Measurements from ENCODE around the gene SLC35B2. TPM values are rescaled to one million over a fixed set of nuclear protein-coding genes. Genes with fewer than 3 reads are reported as not detected.

Gene SLC35B2
- total RNA-seq, 1 donor from 2014 or later = 33.9 TPM

DNA sequence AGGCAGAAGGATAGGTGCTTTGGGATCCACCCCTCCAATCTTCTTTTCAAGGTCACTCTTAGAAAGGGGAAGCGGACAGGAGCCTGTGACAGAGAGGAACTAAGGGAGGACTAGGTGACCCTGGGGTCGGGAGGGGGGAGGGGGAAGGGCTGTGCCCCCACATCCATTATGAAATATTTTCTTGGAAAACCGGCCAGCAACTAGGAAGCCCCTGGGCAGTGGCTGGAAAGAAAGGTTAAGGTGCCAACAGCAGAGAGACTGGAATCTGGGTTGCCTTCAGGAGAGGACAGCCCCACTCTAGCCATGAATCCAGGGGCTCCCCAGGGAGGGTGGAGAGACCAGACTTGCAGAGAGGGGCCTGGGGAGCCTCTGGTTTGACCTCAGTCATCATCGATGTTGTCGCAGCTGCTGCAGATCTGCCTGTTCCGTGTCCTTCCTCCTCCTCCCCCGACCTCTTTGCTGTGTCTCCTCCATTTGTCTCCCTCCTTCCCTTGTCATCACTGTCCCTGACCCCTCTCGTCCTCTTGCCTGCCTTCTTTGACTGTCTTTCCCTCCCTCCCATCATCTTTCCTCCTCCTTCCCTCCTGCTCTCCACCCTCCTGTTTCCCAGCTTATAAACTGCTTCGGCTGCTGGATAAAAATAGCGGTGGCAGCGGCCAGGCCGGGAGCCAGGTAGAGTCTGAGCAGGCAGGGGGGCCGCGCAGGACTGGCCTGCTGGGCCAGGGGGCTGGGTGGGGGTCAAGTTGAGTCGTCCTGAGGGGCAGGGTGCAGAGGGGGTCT lies 30.8 kb downstream of the SLC35B2 start:
- no peak overlapping the region for H3K27ac ChIP-seq
- peaks cover 27% of the 10 kb centered on the region for H3F3A ChIP-seq (ENCODE audit: low read depth)
- DNase-seq (ENCODE audit: low spot score) = no peak
- Mint-ChIP-seq H3K27me3 (ENCODE audit: insufficient read depth, low read depth) (peaks cover 2% of the 10 kb centered on the region), H3K4me3 (peak overlapping the region; percentile 33), H3K4me1 (peaks cover 46% of the 10 kb centered on the region), H3K9me3 (no peaks in the 10 kb centered on the region), H3K36me3 (peaks cover 7% of the 10 kb centered on the region), H3K27ac (no peak overlapping the region)
- H3K79me2 ChIP-seq (ENCODE audit: low read depth) = peaks cover 31% of the 10 kb centered on the region
- no peaks in the 10 kb centered on the region for H3K27me3 ChIP-seq
- no peak overlapping the region for H3K9ac ChIP-seq
- peaks cover 41% of the 10 kb centered on the region for H4K20me1 ChIP-seq (ENCODE audit: low read depth)
- no peaks in the 10 kb centered on the region for H3K36me3 ChIP-seq
- H3K9me3 ChIP-seq (ENCODE audit: low read depth) = no peaks in the 10 kb centered on the region
- peaks cover 49% of the 10 kb centered on the region for H3K4me1 ChIP-seq
- peak overlapping the region; percentile 61 for H3K4me2 ChIP-seq
- H2AFZ ChIP-seq (replicated peaks) = no peak overlapping the region
- H3K4me3 ChIP-seq = no peak overlapping the region
- TF ChIP-seq EZH2phosphoT487 (IDR thresholded peaks at IDR 0.05) = no peak
- TF ChIP-seq EZH2 (IDR thresholded peaks at IDR 0.05) = no peak
- TF ChIP-seq, protein P1, sequence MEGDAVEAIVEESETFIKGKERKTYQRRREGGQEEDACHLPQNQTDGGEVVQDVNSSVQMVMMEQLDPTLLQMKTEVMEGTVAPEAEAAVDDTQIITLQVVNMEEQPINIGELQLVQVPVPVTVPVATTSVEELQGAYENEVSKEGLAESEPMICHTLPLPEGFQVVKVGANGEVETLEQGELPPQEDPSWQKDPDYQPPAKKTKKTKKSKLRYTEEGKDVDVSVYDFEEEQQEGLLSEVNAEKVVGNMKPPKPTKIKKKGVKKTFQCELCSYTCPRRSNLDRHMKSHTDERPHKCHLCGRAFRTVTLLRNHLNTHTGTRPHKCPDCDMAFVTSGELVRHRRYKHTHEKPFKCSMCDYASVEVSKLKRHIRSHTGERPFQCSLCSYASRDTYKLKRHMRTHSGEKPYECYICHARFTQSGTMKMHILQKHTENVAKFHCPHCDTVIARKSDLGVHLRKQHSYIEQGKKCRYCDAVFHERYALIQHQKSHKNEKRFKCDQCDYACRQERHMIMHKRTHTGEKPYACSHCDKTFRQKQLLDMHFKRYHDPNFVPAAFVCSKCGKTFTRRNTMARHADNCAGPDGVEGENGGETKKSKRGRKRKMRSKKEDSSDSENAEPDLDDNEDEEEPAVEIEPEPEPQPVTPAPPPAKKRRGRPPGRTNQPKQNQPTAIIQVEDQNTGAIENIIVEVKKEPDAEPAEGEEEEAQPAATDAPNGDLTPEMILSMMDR (IDR thresholded peaks at IDR 0.05) = no peak

DNA sequence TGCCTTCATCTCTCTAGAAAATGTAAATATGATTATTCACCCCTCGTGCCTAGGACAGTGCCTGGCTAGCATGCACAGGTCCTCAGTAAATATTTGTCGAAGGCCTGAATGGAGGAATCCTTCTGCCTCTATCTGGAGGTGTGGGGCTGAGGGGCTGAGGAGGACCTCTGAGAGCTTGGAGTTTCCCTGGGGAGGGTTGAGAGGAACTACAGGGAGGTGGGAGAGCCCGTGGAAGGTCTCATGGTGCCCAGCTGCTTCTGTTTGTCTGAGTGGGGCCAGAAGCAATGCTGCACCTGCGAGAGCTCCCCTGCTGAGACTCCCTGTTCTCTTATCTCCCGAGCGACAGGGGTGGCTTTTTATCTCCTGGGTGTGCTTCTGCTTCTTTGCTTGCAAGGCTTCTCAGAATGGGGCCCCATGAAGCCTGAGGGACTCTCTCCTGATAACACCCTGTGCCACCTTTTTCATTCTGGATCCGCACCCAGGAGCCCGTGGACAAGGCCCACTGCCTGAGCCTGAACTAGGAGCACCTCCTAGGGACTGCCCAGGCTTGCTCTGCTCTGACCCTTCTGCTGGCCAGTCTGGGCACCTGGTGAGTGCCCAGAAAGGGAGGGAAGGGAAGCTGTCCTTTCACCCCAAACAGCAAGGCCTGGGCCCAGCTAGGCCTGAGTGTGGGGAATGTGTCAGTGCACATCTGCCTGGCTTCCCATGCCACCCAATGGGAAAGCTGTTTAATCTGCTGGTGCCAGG lies 31.6 kb downstream of the SLC35B2 start:
- Histone ChIP-seq H3K9me3 (ENCODE audit: low read depth) (no peaks in the 10 kb centered on the region), H2AFZ (replicated peaks) (no peak overlapping the region), H3K27me3 (no peaks in the 10 kb centered on the region), H3K27ac (no peak overlapping the region), H3K79me2 (ENCODE audit: low read depth) (peaks cover 31% of the 10 kb centered on the region), H3K36me3 (no peaks in the 10 kb centered on the region), H3K4me2 (peak overlapping the region; percentile 61), H4K20me1 (ENCODE audit: low read depth) (peaks cover 41% of the 10 kb centered on the region), H3K4me3 (no peak overlapping the region), H3F3A (ENCODE audit: low read depth) (peaks cover 35% of the 10 kb centered on the region), H3K4me1 (peaks cover 49% of the 10 kb centered on the region), H3K9ac (no peak overlapping the region)
- no peak overlapping the region for H3K27ac Mint-ChIP-seq
- TF ChIP-seq EZH2phosphoT487 (IDR thresholded peaks at IDR 0.05) (no peak), EZH2 (IDR thresholded peaks at IDR 0.05) (no peak)
- TF ChIP-seq, protein P1 (IDR thresholded peaks at IDR 0.05) = no peak
- peak overlapping the region; percentile 73 for H3K4me3 Mint-ChIP-seq
- peaks cover 51% of the 10 kb centered on the region for H3K4me1 Mint-ChIP-seq
- DNase-seq (ENCODE audit: low spot score) = no peak
- H3K9me3 Mint-ChIP-seq = no peaks in the 10 kb centered on the region
- H3K36me3 Mint-ChIP-seq = peaks cover 4% of the 10 kb centered on the region
- no peaks in the 10 kb centered on the region for H3K27me3 Mint-ChIP-seq (ENCODE audit: insufficient read depth, low read depth)

DNA sequence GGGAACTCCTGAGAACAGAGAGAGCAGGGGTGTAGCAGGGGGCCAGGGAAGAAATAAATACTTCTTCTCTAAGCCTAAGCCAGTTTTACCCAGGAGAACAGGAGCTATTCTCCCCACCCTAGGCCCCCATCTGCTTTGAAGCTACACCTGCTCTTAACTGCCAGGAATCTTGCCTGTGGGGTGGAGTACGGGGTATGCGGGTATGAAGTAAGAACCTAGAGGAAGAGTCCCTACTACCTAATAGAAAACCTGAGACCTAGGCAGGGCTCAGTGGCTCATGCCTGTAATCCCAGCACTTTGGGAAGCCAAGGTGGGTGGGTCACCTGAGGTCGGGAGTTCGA lies 32.4 kb downstream of the SLC35B2 start:
- H3K79me2 ChIP-seq (ENCODE audit: low read depth) = peaks cover 31% of the 10 kb centered on the region
- no peak overlapping the region for H3K9ac ChIP-seq
- H4K20me1 ChIP-seq (ENCODE audit: low read depth) = peaks cover 41% of the 10 kb centered on the region
- no peak overlapping the region for H3K27ac ChIP-seq
- no peaks in the 10 kb centered on the region for H3K9me3 ChIP-seq (ENCODE audit: low read depth)
- DNase-seq (ENCODE audit: low spot score) = no peak
- peaks cover 43% of the 10 kb centered on the region for H3F3A ChIP-seq (ENCODE audit: low read depth)
- Mint-ChIP-seq H3K4me3 (peak overlapping the region; percentile 92), H3K27me3 (ENCODE audit: insufficient read depth, low read depth) (no peaks in the 10 kb centered on the region), H3K36me3 (peaks cover 3% of the 10 kb centered on the region), H3K9me3 (no peaks in the 10 kb centered on the region), H3K27ac (peak overlapping the region; percentile 34), H3K4me1 (peaks cover 52% of the 10 kb centered on the region)
- H3K4me3 ChIP-seq = peak overlapping the region; percentile 57
- H3K27me3 ChIP-seq = no peaks in the 10 kb centered on the region
- no peaks in the 10 kb centered on the region for H3K36me3 ChIP-seq
- peak overlapping the region; percentile 86 for H3K4me2 ChIP-seq
- TF ChIP-seq, protein P1 (IDR thresholded peaks at IDR 0.05) = no peak
- TF ChIP-seq EZH2 (IDR thresholded peaks at IDR 0.05) (no peak), EZH2phosphoT487 (IDR thresholded peaks at IDR 0.05) (no peak)
- no peak overlapping the region for H2AFZ ChIP-seq (replicated peaks)
- H3K4me1 ChIP-seq = peaks cover 51% of the 10 kb centered on the region

All from neural progenitor cell (in vitro differentiated cells).